ENCODE measurements around the gene SLC24A4.
"Not testable (repeated sequence)": the region's sequence is repeated elsewhere in the genome, so short reads cannot be mapped to it uniquely, and the experiment has no call there.

Gene SLC24A4

DNA sequence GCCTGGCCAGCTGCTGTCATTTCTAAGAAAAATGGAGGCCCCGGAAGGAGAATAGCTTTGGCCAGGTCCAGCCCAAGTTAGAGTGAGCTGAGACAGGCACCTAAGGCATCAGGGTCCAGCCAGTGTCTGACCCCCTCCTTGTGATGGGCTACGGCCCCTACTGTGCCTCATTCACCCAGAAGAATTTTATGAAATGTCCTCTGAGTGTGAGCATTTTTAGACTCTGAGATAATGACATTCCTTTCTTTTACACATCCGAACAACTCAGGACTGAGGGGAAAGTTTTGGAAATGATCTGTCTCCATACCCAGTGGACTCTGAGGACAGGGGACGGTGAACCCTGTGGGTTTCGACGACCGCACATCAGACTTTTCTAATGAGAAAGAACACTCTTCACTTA, 50.4 kb downstream of the SLC24A4 start:
- no peak for DNase-seq

- no peak for DNase-seq
Measured at GRCh38 chr14:92380131-92380530, 57.2 kb downstream of the SLC24A4 start.

DNA sequence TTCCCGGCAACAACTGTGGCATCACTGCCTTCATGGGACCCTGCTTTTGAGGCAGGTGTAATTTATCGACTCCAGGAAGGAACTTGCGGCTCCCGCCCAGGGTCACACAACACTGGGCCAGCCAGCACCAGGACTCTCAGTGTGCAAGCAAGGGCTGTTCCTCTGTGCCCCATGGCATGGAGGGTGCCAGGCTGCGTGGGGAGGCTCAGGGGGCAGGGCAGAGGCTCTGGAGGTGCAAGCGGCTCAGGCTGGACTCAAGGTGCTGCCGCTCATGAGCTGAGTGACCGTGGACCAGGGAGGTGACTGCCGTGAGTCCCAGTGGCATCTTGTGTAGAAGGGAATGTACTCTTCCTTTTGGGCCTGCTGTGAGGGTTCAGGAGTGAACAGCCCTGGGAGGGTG, 57.6 kb downstream of the SLC24A4 start:
- no peak for DNase-seq

GRCh38 chr14:92382677-92383076, 59.7 kb downstream of the SLC24A4 start:
- DNase-seq: no peak

DNA sequence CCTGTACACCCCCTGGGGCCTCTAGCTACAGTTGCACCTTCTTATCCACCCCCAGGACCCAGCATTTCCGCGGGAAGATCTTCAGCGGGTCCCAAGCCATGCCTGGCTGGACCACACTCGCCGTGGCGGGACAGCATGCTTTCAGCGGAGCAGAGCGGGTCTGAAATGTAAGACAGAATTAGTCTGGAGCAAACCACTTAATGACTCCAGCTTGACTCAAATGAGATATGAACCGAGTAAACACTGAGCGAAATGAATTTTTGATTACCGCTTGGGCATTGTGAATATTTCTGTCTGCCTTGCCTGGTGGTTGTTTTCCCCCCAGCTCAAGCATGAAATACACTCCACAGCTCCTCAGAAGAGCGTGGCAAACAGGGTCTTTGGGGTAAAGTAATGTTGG, 60.8 kb downstream of the SLC24A4 start:
- no peak for DNase-seq

DNA sequence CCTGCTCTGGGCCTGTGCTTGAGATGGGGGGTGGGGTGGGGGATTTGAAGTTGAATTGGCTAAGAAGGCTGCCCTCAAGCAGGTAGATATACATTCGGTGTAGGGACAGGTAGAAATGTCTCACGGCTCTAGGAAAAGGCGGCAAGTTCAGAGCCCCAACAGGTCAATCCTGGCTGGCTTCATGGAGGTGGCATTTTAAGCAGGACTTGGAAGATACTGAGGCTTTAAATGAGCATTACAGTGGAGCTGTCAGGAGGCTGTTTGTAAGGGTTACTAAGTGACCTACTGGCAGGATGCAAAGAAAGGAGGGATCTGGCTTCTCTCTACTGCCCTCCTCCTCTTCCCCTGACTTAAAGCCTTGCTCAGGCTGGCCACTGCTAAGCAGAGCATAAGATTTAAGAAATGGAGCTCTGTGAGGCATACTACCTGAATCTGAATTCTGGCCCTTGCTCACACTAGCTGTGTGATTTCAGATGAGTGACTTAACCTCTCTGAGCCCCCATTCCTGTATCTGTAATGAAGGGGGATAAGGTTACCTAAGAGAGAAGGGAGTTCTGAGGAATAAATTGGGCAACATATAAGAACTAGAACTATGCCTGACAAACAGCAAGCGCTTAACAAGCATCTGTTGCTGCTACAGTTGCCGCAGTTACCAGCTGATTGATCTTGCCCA, 61.6 kb downstream of the SLC24A4 start:
- no peak for DNase-seq

GRCh38 chr14:92385561-92385960, 62.6 kb downstream of the SLC24A4 start:
- DNase-seq: no peak

DNA sequence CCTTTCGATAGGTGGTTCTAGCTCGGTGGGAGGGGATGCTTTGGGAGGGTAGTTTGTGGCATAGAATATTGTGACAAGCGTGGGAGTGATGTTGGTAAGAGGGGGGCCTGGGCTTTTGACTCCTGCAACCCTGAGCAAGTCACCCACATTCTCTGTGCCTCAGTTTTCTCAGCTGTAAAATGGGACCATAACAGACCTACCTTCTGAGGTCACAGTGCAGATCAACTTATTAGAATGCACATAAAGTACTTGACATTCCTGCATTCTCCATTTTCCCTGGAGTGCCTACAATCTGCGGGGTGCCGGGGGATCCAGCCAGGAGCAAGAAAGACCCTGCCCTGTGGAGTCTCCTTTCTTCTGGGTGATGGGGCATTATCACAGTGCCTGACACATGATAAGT, 63.2 kb downstream of the SLC24A4 start:
- no peak for DNase-seq

DNA sequence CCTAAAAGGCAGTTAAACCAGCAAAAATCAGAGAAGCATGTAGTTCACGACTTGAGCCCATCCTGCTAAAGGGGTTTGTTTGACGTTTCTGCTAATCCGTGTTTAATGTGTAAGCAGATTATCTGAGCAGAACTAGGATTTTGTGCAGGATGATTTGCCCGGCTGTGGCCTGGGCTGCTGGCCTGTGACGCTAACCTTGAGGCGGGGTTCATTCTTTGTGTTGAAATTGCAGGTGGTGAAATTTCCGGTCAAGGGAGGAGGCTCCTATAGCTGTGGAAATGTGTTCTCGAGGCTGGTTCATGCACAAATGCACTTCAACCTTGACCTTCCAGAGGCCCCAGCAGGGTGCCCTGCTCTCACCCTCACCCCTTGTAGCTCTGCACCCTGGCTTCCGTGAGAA, 63.7 kb downstream of the SLC24A4 start:
- DNase-seq: no peak

DNA sequence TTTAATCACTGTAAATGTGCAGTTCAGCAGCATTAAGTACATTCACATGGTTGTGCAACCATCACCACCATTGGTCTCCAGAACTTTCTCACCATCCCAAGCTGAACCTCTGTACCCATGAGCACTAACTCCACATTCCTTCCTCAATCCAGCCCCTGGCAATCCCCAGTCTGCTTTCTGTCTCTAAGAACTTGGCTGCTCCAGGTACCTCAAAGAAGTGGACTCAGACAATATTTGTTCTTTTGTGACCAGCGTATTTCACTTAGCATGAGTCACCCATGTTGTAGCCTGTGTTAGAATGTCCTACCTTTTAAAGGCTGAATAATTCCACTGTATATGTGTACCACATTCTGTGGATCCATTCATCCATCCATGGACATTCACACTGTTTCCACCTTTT, 64.6 kb downstream of the SLC24A4 start:
- DNase-seq: no peak

- DNase-seq: no peak
Measured at GRCh38 chr14:92389598-92390158, 66.7 kb downstream of the SLC24A4 start.

DNA sequence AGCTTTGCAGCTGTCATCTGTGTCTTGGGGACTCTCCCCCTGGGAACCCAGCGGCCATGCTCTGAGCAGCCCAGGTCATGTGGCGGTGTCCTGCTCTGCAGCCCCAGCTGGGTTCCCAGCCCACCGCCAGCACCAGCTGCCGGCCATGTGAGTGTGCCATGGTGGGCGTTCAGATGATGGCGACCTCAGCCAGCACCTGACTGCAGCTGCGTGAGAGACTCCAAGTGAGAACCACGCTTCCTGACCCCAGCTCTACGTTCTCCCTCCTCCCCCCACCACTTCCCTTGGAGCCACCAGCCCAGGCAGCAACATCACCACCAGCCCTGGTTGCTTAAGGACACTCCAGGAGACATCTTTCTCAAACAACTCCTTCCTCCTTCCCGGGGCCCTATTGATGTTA, 68.8 kb downstream of the SLC24A4 start:
- DNase-seq: no peak

DNA sequence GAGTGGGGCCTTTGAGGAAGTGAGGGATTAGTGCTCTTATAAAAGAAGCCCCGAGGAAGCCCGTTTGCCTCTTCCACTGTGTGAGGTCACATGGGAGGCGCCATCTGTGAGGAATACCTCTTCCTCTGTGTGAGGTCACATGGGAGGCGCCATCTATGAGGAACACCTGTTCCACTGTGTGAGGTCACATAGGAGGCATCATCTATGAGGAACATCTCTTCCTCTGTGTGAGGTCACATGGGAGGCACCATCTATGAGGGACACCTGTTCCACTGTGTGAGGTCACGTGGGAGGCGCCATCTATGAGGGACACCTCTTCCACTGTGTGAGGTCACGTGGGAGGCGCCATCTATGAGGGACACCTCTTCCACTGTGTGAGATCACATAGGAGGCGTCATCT, 69.7 kb downstream of the SLC24A4 start:
- DNase-seq: no peak

GRCh38 chr14:92397150-92397952, 74.4 kb downstream of the SLC24A4 start:
- no peak for DNase-seq

DNA sequence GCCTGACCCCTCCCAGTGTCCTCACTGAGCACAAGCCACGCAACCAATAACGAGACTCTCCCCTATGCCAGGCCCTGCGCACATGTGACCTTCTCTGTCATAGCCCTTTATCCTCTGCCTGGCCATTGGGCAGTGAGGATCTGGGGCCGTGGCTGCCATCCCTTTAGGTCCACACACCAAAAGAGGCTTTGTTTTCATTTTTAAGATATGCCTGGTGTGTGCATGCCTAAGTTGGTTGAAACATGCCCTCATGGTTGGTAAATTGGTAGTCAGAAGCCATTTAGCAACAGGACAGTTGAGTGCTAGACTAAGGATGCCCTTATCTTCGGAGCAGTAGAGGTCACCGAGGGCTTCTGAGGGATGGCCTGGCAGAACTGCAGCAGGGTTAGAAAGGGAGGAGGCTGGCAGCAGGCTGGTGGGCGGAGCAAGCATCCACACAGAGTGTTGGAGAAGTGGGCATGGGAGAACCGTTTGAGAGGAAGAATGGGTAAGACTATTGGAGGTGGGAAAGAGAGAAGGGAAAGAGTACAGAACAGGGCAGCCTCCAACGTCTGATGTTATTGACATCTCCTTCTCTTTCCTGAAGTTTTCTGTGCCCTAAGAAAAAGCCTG, 75.1 kb downstream of the SLC24A4 start:
- DNase-seq: no peak

GRCh38 chr14:92398888-92399636, 76.1 kb downstream of the SLC24A4 start:
- DNase-seq: no peak

DNA sequence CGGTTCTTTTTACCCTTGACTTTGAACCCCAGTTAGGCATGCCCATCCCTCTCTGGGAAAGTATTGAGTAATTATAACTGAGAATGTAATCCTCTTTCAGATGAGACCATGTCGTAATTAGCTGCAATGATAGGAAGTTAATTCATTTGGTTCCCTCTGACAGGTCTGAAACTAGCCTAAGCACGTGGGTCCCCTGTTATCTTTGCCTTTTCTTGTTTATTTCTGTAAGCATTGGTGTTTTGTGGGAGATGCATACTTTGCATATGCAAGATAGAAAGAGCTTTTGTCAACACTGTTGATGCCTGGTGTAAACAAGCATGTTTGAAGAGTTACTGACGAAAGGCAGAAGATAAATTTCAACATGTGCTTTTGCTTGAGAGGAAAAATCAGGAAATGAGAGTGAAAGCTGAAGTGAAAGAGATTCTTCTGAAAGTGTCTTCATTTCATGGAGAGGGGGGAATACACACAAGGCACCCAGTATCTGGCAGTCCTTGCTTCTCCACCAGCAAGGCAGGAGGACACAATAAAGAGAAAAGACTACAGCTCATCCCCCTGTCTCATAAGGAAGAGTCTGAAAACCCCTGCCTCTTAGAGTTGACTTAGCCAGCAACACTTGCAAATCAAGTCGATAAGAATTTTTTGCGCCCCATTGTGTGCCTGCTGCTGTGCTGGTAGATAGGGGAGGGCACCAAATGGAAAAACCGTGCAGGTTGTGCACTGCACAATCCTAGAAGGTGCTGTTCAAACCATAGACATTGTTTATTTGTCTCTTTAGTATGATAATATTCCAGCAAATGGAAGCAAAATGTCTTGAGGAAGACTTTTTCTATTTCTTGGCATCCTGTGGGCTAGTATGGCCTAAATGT, 77.8 kb downstream of the SLC24A4 start:
- no peak for DNase-seq

DNA sequence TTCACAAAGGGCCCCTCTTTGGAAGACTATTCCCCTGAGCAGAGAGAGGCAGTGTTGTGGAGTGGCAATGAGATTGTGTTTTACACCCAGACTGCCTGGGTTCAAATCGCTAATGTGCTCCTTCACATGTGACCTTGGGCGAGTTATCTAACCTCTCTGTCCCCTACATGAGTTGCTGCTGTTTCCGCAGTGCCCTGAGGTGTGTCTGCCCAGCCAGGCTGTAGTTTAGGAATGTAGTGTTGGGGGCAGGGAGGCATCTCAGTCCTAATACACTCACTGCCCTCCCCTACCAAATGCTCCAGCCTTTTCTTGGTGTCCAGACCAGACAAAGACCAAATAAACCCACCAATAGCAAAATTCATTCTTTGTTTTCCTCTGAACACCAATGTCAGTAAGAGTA, 78.6 kb downstream of the SLC24A4 start:
- DNase-seq: no peak

- DNase-seq: not testable (repeated sequence)
Measured at GRCh38 chr14:92402500-92402899, 79.5 kb downstream of the SLC24A4 start.

DNA sequence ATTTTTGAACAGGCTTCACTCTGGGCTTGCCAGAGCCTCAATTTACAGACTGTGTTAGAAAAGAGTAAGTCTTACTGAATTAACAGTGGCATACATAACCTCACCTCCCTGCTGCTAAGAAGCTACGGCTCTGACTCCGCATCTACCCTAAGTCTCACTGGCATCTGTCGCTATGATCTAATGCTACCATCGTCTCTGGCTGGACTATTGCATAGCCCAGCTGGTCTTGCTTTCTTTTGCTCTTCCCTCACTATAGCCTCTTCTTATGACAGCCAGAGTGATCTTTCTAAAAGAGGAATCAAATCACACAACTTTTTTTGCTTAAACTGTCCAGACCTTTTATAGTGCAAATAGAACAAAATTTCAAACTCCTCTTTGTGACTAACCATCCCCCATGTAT, 81.1 kb downstream of the SLC24A4 start:
- DNase-seq: no peak

GRCh38 chr14:92404421-92404820, 81.5 kb downstream of the SLC24A4 start:
- no peak for DNase-seq

- DNase-seq: no peak
Measured at GRCh38 chr14:92404938-92405337, 82.0 kb downstream of the SLC24A4 start.
